H9 (cell line): ENCODE data around the gene NOLC1. TPM values are rescaled to one million over a fixed set of nuclear protein-coding genes. Genes with fewer than 3 reads are reported as not detected.

Experiments used
- DNase-seq: peaks from one replicate; pipeline ENCODE4 v3.0.0-alpha.2; 2017
- H2AFZ ChIP-seq: one replicate; pipeline ENCODE4 v1.6.1; 2013; ENCODE audit warnings: mild to moderate bottlenecking, low read length, control low read depth, moderate library complexity
- H2AK5ac ChIP-seq: 2 replicates; pipeline ENCODE4 v1.6.1; 2013; ENCODE audit warnings: low read length, control low read depth, mixed read lengths; ENCODE audit not compliant: insufficient read length
- H2BK120ac ChIP-seq: one replicate; pipeline ENCODE4 v1.6.1; 2013; ENCODE audit warnings: low read depth, mild to moderate bottlenecking, low read length, control low read depth, inconsistent platforms; ENCODE audit not compliant: poor library complexity, severe bottlenecking
- H2BK12ac ChIP-seq: 2 replicates; pipeline ENCODE4 v1.6.1; 2013; ENCODE audit warnings: low read length, control low read depth, mixed read lengths, low read depth; ENCODE audit not compliant: insufficient read length
- H2BK15ac ChIP-seq: 2 replicates; pipeline ENCODE4 v1.6.1; 2013; ENCODE audit warnings: low read depth, low read length, control low read depth
- H2BK20ac ChIP-seq: one replicate; pipeline ENCODE4 v1.6.1; 2013; ENCODE audit warnings: low read depth, mild to moderate bottlenecking, low read length, control low read depth, inconsistent platforms; ENCODE audit not compliant: poor library complexity, severe bottlenecking
- H2BK5ac ChIP-seq: 2 replicates; pipeline ENCODE4 v1.6.1; 2013; ENCODE audit warnings: low read length, control low read depth, mixed read lengths; ENCODE audit not compliant: insufficient read length
- H3K14ac ChIP-seq: 2 replicates; pipeline ENCODE4 v1.6.1; 2013; ENCODE audit warnings: low read length, control low read depth; ENCODE audit not compliant: insufficient read depth
- H3K18ac ChIP-seq: 2 replicates; pipeline ENCODE4 v1.6.1; 2013; ENCODE audit warnings: low read depth, mild to moderate bottlenecking, mixed read lengths, low read length, control low read depth; ENCODE audit not compliant: insufficient read length
- H3K23ac ChIP-seq: 2 replicates; pipeline ENCODE4 v1.6.1; 2013; ENCODE audit warnings: low read length, control low read depth, mixed read lengths, low read depth; ENCODE audit not compliant: insufficient read length
- H3K23me2 ChIP-seq: 2 replicates; pipeline ENCODE4 v1.6.1; 2013; ENCODE audit warnings: low read depth, mild to moderate bottlenecking, mixed read lengths, low read length, control low read depth; ENCODE audit not compliant: insufficient read length, poor library complexity, severe bottlenecking
- H3K27ac ChIP-seq: 2 replicates; pipeline ENCODE4 v1.5.1; 2013; ENCODE audit warnings: low read length, control low read depth, mixed read lengths, low read depth; ENCODE audit not compliant: insufficient read length
- H3K27me3 ChIP-seq: 2 replicates; pipeline ENCODE4 v1.6.1; 2013; ENCODE audit warnings: low read length, control low read depth, inconsistent platforms; ENCODE audit not compliant: insufficient read depth
- H3K4ac ChIP-seq: 2 replicates; pipeline ENCODE4 v1.6.1; 2013; ENCODE audit warnings: low read depth, mild to moderate bottlenecking, control low read depth, inconsistent platforms, low read length, moderate library complexity
- H3K4me1 ChIP-seq: 2 replicates; pipeline ENCODE4 v1.6.1; 2013; ENCODE audit warnings: low read length, control low read depth, inconsistent platforms; ENCODE audit not compliant: insufficient read depth
- H3K4me2 ChIP-seq: 2 replicates; pipeline ENCODE4 v1.6.1; 2013; ENCODE audit warnings: low read length, control low read depth, mixed read lengths; ENCODE audit not compliant: insufficient read length, insufficient read depth
- H3K56ac ChIP-seq: 2 replicates; pipeline ENCODE4 v1.6.1; 2013; ENCODE audit warnings: low read depth, mild to moderate bottlenecking, mixed read lengths, low read length, control low read depth; ENCODE audit not compliant: insufficient read length
- H3K79me1 ChIP-seq: 2 replicates; pipeline ENCODE4 v1.6.1; 2013; ENCODE audit warnings: low read depth, mild to moderate bottlenecking, moderate library complexity, low read length, control low read depth, inconsistent platforms; ENCODE audit not compliant: insufficient read depth, poor library complexity, severe bottlenecking
- H3K79me2 ChIP-seq: 2 replicates; pipeline ENCODE4 v1.6.1; 2013; ENCODE audit warnings: low read length, control low read depth, inconsistent platforms; ENCODE audit not compliant: insufficient read depth
- H3K9ac ChIP-seq: 2 replicates; pipeline ENCODE4 v1.6.1; 2013; ENCODE audit warnings: low read length, control low read depth, mixed read lengths; ENCODE audit not compliant: insufficient read length; ENCODE audit errors: extremely low read depth
- H3K9me3 ChIP-seq: one replicate; pipeline ENCODE4 v1.6.1; 2013; ENCODE audit warnings: low read depth, low read length, inconsistent platforms; ENCODE audit not compliant: control insufficient read depth
- H3T11ph ChIP-seq: one replicate; pipeline ENCODE4 v1.6.1; 2013; ENCODE audit warnings: mild to moderate bottlenecking, low read length, control low read depth, inconsistent platforms
- H4K20me1 ChIP-seq: one replicate; pipeline ENCODE4 v1.6.1; 2013; ENCODE audit not compliant: control insufficient read depth, insufficient read length, insufficient read depth
- H4K5ac ChIP-seq: 2 replicates; pipeline ENCODE4 v1.6.1; 2013; ENCODE audit warnings: low read depth, mild to moderate bottlenecking, mixed read lengths, low read length, control low read depth; ENCODE audit not compliant: insufficient read length
- H4K8ac ChIP-seq: replicated peaks from 2 replicates; pipeline ENCODE4 v1.6.1; 2013; ENCODE audit warnings: low read length, control low read depth, mixed read lengths, low read depth; ENCODE audit not compliant: insufficient read length
- H4K91ac ChIP-seq: 2 replicates; pipeline ENCODE4 v1.6.1; 2013; ENCODE audit warnings: low read depth, mild to moderate bottlenecking, moderate library complexity, mixed read lengths, low read length, control low read depth; ENCODE audit not compliant: insufficient read length
- H3K27ac Mint-ChIP-seq, 3 experiments: 2 replicates in 2 of 3; 3 replicates in 1 of 3; pipeline ENCODE4 v1.8.0; 2020 to 2021; ENCODE audit warnings: mixed read lengths in 3 of 3, mild to moderate bottlenecking in 1 of 3, moderate library complexity in 1 of 3
- H3K27me3 Mint-ChIP-seq: 2 replicates; pipeline ENCODE4 v1.8.0; 2021; ENCODE audit warnings: low read depth, mild to moderate bottlenecking, moderate library complexity, mixed read lengths
- H3K36me3 Mint-ChIP-seq, 3 experiments: 2 replicates in 2 of 3; 3 replicates in 1 of 3; pipeline ENCODE4 v1.8.0; 2020 to 2021; ENCODE audit warnings: low read depth in 3 of 3, mixed read lengths in 3 of 3; ENCODE audit not compliant: insufficient read depth in 1 of 3
- H3K4me1 Mint-ChIP-seq, 2 experiments: 2 replicates each; pipeline ENCODE4 v1.8.0; 2020; ENCODE audit warnings: mixed read lengths in 2 of 2
- H3K4me3 Mint-ChIP-seq, 2 experiments: 2 replicates in 1 of 2; 3 replicates in 1 of 2; pipeline ENCODE4 v1.8.0; 2020 to 2021; ENCODE audit warnings: mild to moderate bottlenecking in 2 of 2, mixed read lengths in 2 of 2, moderate library complexity in 1 of 2
- H3K9me3 Mint-ChIP-seq, 2 experiments: 2 replicates in 1 of 2; 3 replicates in 1 of 2; pipeline ENCODE4 v1.8.0; 2020; ENCODE audit warnings: mild to moderate bottlenecking in 2 of 2, mixed read lengths in 2 of 2, moderate library complexity in 1 of 2
- CTCF ChIP-seq: fragments of 200-600 bp; sonication (generic); conservative IDR thresholded peaks from 3 replicates; pipeline ENCODE4 v1.8.0; 2021; ENCODE audit warnings: antibody characterized with exemption, mild to moderate bottlenecking
- WGBS: extraction: QIAGEN DNeasy Blood & Tissue Kit; methylation state at CpG from one replicate; pipeline ENCODE4 v1.1.7; 2013; ENCODE audit warnings: missing lambda C conversion rate, low lambda C conversion rate, mixed read lengths; ENCODE audit not compliant: insufficient read length; ENCODE audit errors: extremely low coverage; 5-methylcytosine and 5-hydroxymethylcytosine counted together
- total RNA-seq: library from RNA; stranded (reverse); gene quantifications from 2 replicates; pipeline ENCODE4 v1.2.1, GENCODE V29; 2021

The NOLC1 gene
- total RNA-seq, 1 experiment from 2014 or later: 171 TPM

GRCh38 chr10:102123223-102123622 lies 29.0 kb upstream of the NOLC1 start:
- WGBS: no CpG with 5 or more reads among the region's 3 CpGs
- no peaks in the 10 kb centered on the region; the same call in 1 of the 2 replicates for H3K27me3 Mint-ChIP-seq
- no peak overlapping the region for H2BK120ac ChIP-seq
- H3T11ph ChIP-seq: no peak overlapping the region
- H4K91ac ChIP-seq: no peak overlapping the region
- no peak for TF ChIP-seq CTCF
- no peak overlapping the region for H2BK12ac ChIP-seq
- no peak overlapping the region for H3K9ac ChIP-seq
- no peak overlapping the region for H3K4me2 ChIP-seq
- no peak overlapping the region for H4K5ac ChIP-seq
- no peak overlapping the region for H2BK20ac ChIP-seq
- no peak for DNase-seq
- H4K20me1 ChIP-seq: no peaks in the 10 kb centered on the region
- H3K23me2 ChIP-seq: peaks cover 17% of the 10 kb centered on the region
- H3K4me1 Mint-ChIP-seq: peaks cover 34 to 35% of the 10 kb centered on the region in 2 experiments
- H3K36me3 Mint-ChIP-seq: no peaks in the 10 kb centered on the region
- H3K18ac ChIP-seq: no peak overlapping the region
- no peak overlapping the region for H3K56ac ChIP-seq
- H3K4me3 Mint-ChIP-seq: no peak overlapping the region
- no peak overlapping the region for H2AFZ ChIP-seq
- H3K23ac ChIP-seq: no peak overlapping the region
- no peak overlapping the region for H3K14ac ChIP-seq
- H2BK15ac ChIP-seq: no peak overlapping the region; the same call in 1 of the 2 replicates
- no peaks in the 10 kb centered on the region for H3K27me3 ChIP-seq
- H3K9me3 ChIP-seq: no peaks in the 10 kb centered on the region
- H3K27ac ChIP-seq: no peak overlapping the region
- H3K4ac ChIP-seq: no peak overlapping the region
- no peak overlapping the region for H2AK5ac ChIP-seq
- H3K9me3 Mint-ChIP-seq: no peaks in the 10 kb centered on the region
- H3K79me2 ChIP-seq: no peaks in the 10 kb centered on the region; the same call in 1 of the 2 replicates
- H4K8ac ChIP-seq: no peak overlapping the region
- no peak overlapping the region for H2BK5ac ChIP-seq
- peaks cover 12% of the 10 kb centered on the region for H3K4me1 ChIP-seq
- H3K27ac Mint-ChIP-seq: no peak overlapping the region
- no peaks in the 10 kb centered on the region for H3K79me1 ChIP-seq
